SJSA1 (cell line): ENCODE results near the gene ATG10. TPM values are rescaled to one million over a fixed set of nuclear protein-coding genes. Genes with fewer than 3 reads are reported as not detected.
"Not testable (repeated sequence)": the region's sequence is repeated elsewhere in the genome, so short reads cannot be mapped to it uniquely, and the experiment has no call there.

ENCODE experiments used
- DNase-seq, 2 experiments: peaks; one replicate each; pipeline ENCODE4 v3.0.0-alpha.2; 2015 to 2020; ENCODE audit warnings: low spot score in 2 of 2, low read depth in 1 of 2
- H3K27ac ChIP-seq: fragments of 250-450 bp; sonication (Bioruptor Pico); 2 replicates; pipeline ENCODE4 v1.5.1; 2020; ENCODE audit warnings: mild to moderate bottlenecking, moderate library complexity
- H3K27me3 ChIP-seq: fragments of 250-450 bp; sonication (Bioruptor Pico); replicated peaks from 2 replicates; pipeline ENCODE4 v1.5.1; 2020; ENCODE audit warnings: mild to moderate bottlenecking, moderate library complexity
- H3K36me3 ChIP-seq: fragments of 250-450 bp; sonication (Bioruptor Pico); 2 replicates; pipeline ENCODE4 v1.5.1; 2020; ENCODE audit warnings: mild to moderate bottlenecking
- H3K4me1 ChIP-seq: fragments of 250-450 bp; sonication (Bioruptor Pico); replicated peaks from 2 replicates; pipeline ENCODE4 v1.6.1; 2021; ENCODE audit warnings: mild to moderate bottlenecking
- H3K4me3 ChIP-seq: fragments of 250-450 bp; sonication (Bioruptor Pico); 2 replicates; pipeline ENCODE4 v1.5.1; 2020; ENCODE audit warnings: mild to moderate bottlenecking
- H3K9me3 ChIP-seq: fragments of 250-450 bp; sonication (Bioruptor Pico); replicated peaks from 2 replicates; pipeline ENCODE4 v1.5.1; 2020; ENCODE audit warnings: mild to moderate bottlenecking
- total RNA-seq: library from RNA; depleted of rRNA; stranded (reverse); fragments of >200 nt; shearing (Covaris generic); gene quantifications from 2 replicates; pipeline ENCODE4 v1.2.3, GENCODE V29; 2014

Gene ATG10
- total RNA-seq, 1 experiment from 2014 or later = 11.5 TPM

- no peak for DNase-seq
- H3K27ac ChIP-seq = no peak overlapping the region
Observed at GRCh38 chr5:82045554-82046275, 73.9 kb downstream of the ATG10 start.

GRCh38 chr5:82046276-82046647 is 74.4 kb downstream of the ATG10 start:
- Histone ChIP-seq H3K27me3 (no peaks in the 10 kb centered on the region), H3K4me1 (0 out of 2 replicates have a peak, but pooled peaks cover 8% of the 10 kb centered on the region), H3K36me3 (no peaks in the 10 kb centered on the region), H3K9me3 (no peaks in the 10 kb centered on the region), H3K27ac (no peak overlapping the region), H3K4me3 (no peak overlapping the region)
- no peak for DNase-seq

More at GRCh38 chr5:82045554-82046275, 73.9 kb downstream of the ATG10 start:
- H3K27me3 ChIP-seq = no peaks in the 10 kb centered on the region
- H3K4me3 ChIP-seq = no peak overlapping the region
- 0 out of 2 replicates have a peak, but pooled peaks cover 8% of the 10 kb centered on the region for H3K4me1 ChIP-seq
- no peaks in the 10 kb centered on the region for H3K36me3 ChIP-seq
- H3K9me3 ChIP-seq = no peaks in the 10 kb centered on the region

- 0 out of 2 replicates have a peak, but pooled peaks cover 5% of the 10 kb centered on the region for H3K4me1 ChIP-seq
- H3K9me3 ChIP-seq = no peaks in the 10 kb centered on the region
- no peak for DNase-seq
- H3K27ac ChIP-seq = no peak overlapping the region
- H3K36me3 ChIP-seq = no peaks in the 10 kb centered on the region
- no peak overlapping the region for H3K4me3 ChIP-seq
- H3K27me3 ChIP-seq = no peaks in the 10 kb centered on the region
Observed at GRCh38 chr5:82050955-82051354, 79.1 kb downstream of the ATG10 start.

DNA sequence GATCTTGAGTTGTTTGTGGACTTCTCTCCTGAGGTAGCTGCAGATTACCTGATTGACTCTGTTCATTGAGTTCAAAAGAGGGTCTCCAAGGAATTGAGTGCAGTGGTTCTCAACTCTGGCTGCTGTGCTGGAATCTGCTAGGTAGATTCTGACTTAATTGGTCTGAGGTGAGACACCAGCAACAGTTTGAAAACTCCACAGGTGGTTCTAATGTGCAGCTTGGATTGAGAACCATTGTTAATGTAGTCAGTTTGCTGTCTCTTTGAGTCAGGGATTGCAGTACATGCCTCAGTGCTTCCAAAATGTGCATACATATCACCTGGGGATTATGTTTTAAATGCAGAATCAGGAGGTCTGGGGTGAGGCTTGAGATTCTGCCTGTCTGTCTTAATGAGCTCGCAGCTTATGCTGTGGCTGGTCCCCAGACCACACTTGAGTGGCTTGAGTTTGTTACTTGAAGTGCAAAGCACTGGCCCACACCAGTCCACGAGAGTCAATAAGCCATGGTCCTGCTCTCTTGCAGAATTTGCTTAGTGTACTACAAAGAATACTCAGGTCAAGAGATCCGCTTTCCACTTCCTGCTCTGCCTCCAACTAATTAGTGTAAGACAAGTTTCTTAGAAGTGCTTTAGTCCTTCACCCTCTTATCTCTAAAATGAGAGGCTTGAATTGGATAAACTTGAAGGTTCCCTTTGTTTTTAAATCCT is 82.3 kb downstream of the ATG10 start:
- no peak for DNase-seq
- Histone ChIP-seq H3K36me3 (no peaks in the 10 kb centered on the region), H3K27ac (no peak overlapping the region), H3K27me3 (no peaks in the 10 kb centered on the region), H3K9me3 (no peaks in the 10 kb centered on the region), H3K4me3 (no peak overlapping the region), H3K4me1 (no peaks in the 10 kb centered on the region)

GRCh38 chr5:82057051-82057450 is 85.2 kb downstream of the ATG10 start:
- Histone ChIP-seq H3K36me3 (no peaks in the 10 kb centered on the region), H3K9me3 (no peaks in the 10 kb centered on the region), H3K4me3 (no peak overlapping the region), H3K4me1 (no peaks in the 10 kb centered on the region), H3K27me3 (no peaks in the 10 kb centered on the region), H3K27ac (no peak overlapping the region)
- DNase-seq = no peak

- Histone ChIP-seq H3K36me3 (no peaks in the 10 kb centered on the region), H3K4me3 (no peak overlapping the region), H3K27me3 (no peaks in the 10 kb centered on the region), H3K4me1 (no peaks in the 10 kb centered on the region), H3K9me3 (no peaks in the 10 kb centered on the region), H3K27ac (no peak overlapping the region)
- DNase-seq = no peak
Observed at GRCh38 chr5:82058710-82059109, 86.9 kb downstream of the ATG10 start.

DNA sequence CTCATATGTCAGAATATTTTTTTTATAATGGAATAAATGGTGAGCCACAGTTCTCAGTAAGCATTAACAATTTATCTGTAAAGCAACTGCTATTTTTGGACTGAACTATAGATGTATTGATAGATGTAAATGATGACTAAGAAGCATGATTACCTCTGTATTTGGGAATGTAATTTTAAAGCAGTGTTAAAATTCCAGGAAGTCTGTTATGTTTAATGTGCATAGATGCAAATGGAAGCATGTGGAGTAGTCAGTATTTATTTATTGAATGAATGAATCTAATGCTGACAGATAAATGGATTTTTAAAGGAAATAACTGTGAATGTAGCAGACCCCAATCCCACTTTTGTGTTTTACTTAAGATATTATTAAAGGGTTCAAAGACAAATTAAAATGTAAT is 95.0 kb downstream of the ATG10 start:
- Histone ChIP-seq H3K4me1 (no peaks in the 10 kb centered on the region), H3K27me3 (no peaks in the 10 kb centered on the region), H3K27ac (no peak overlapping the region), H3K9me3 (no peaks in the 10 kb centered on the region), H3K4me3 (no peak overlapping the region), H3K36me3 (no peaks in the 10 kb centered on the region)
- no peak for DNase-seq

GRCh38 chr5:82068042-82068441 is 96.2 kb downstream of the ATG10 start:
- DNase-seq, H3K27ac ChIP-seq, H3K36me3 ChIP-seq, H3K4me3 ChIP-seq, H3K4me1 ChIP-seq, H3K9me3 ChIP-seq, H3K27me3 ChIP-seq: not testable (repeated sequence)

DNA sequence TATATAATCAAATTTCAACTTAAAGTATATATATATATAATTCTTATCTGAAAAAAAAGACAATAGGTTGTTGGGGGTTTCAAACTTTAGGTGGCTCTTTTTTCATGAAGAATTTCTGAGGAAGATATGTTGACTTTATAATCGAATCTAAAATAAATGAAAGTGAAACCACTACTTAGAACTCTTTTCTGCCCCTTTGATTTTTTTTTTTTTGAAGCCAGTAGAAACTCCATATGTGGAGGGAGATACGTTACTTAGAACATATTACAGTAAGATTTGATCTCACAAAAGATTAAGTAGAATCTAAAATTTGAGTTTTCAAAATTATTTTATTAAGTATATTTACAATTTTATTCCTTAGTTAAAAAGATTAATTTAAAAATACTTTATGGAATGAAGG is 96.9 kb downstream of the ATG10 start:
- no peak for DNase-seq
- H3K27ac ChIP-seq = no peak overlapping the region
- no peaks in the 10 kb centered on the region for H3K4me1 ChIP-seq
- H3K36me3 ChIP-seq = no peaks in the 10 kb centered on the region
- no peaks in the 10 kb centered on the region for H3K27me3 ChIP-seq
- no peak overlapping the region for H3K4me3 ChIP-seq
- H3K9me3 ChIP-seq = no peaks in the 10 kb centered on the region

DNA sequence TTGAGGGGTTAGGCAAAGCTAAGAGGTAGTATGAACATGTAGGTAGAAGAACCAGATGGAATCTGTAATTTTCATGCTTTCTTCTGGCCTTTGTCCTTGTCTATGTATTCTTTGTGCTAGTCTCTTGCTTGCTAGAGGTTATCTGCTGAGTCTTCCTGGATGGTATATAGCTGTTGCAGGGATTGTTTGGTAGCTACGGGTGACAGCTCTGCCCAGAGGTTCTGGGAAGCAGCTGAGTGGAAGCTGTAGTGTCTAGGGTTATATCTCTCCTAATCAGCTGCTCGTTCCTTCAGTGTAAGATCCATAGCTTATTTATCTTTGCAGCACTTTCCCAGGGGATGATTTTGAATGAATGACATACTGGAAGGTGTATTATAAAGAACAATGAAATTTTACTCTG is 100.3 kb downstream of the ATG10 start:
- Histone ChIP-seq H3K36me3 (no peaks in the 10 kb centered on the region), H3K27ac (no peak overlapping the region), H3K27me3 (no peaks in the 10 kb centered on the region), H3K9me3 (no peaks in the 10 kb centered on the region), H3K4me1 (no peaks in the 10 kb centered on the region), H3K4me3 (no peak overlapping the region)
- DNase-seq = no peak

GRCh38 chr5:82073179-82073578 is 101.4 kb downstream of the ATG10 start:
- no peak overlapping the region for H3K4me3 ChIP-seq
- DNase-seq = no peak
- no peaks in the 10 kb centered on the region for H3K9me3 ChIP-seq
- no peaks in the 10 kb centered on the region for H3K4me1 ChIP-seq
- no peak overlapping the region for H3K27ac ChIP-seq
- H3K27me3 ChIP-seq = no peaks in the 10 kb centered on the region
- H3K36me3 ChIP-seq = no peaks in the 10 kb centered on the region

- H3K4me3 ChIP-seq = no peak overlapping the region
- H3K27me3 ChIP-seq = no peaks in the 10 kb centered on the region
- H3K27ac ChIP-seq = no peak overlapping the region
- no peaks in the 10 kb centered on the region for H3K36me3 ChIP-seq
- H3K9me3 ChIP-seq = no peaks in the 10 kb centered on the region
- no peaks in the 10 kb centered on the region for H3K4me1 ChIP-seq
- no peak for DNase-seq
Observed at GRCh38 chr5:82074950-82075349, 103.1 kb downstream of the ATG10 start.

- no peak overlapping the region for H3K27ac ChIP-seq
- H3K9me3 ChIP-seq = no peaks in the 10 kb centered on the region
- no peaks in the 10 kb centered on the region for H3K27me3 ChIP-seq
- no peaks in the 10 kb centered on the region for H3K36me3 ChIP-seq
- no peak for DNase-seq
- H3K4me3 ChIP-seq = no peak overlapping the region
- H3K4me1 ChIP-seq = no peaks in the 10 kb centered on the region
Observed at GRCh38 chr5:82077496-82077895, 105.7 kb downstream of the ATG10 start.

DNA sequence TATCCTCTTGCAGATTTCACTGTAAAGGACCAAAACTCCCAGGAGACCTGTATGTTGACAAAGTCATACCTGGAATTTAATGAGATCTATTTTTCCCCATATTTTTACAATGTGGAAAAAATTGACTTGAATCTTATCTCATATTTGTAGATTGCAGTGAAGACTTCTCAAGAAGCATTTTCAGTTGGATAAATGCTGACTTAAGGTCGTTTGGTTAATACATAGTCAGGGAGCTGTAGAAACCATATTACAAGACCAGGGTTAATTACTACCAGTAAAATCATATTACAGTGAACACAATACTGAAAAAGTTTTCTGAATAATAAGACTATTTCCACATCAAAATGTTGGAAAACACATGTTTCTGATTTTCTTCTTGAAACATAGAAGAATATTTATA is 119.8 kb downstream of the ATG10 start:
- Histone ChIP-seq H3K27me3 (no peaks in the 10 kb centered on the region), H3K9me3 (no peaks in the 10 kb centered on the region), H3K4me1 (no peaks in the 10 kb centered on the region), H3K27ac (no peak overlapping the region), H3K4me3 (no peak overlapping the region), H3K36me3 (no peaks in the 10 kb centered on the region)
- DNase-seq = no peak
